Naive thymus-derived CD4-positive, alpha-beta T cell (primary cell): Measurements from ENCODE around the gene FUCA1. TPM values are rescaled to one million over a fixed set of nuclear protein-coding genes. Genes with fewer than 3 reads are reported as not detected.
"Not testable (repeated sequence)": the region's sequence is repeated elsewhere in the genome, so short reads cannot be mapped to it uniquely, and the experiment has no call there.

Source experiments
- ATAC-seq: fragments of 150-1000 bp; cut with Tn5 transposase; 2 replicates; pipeline ENCODE4 v1.10.0; 2021; ENCODE audit warnings: mild to moderate bottlenecking, moderate library complexity
- CTCF ChIA-PET: fragments of 350-600 bp; sonication (Branson Sonifier 250); formaldehyde crosslinking; loops from one replicate; lab custom pipeline; 2021; ENCODE audit warnings: antibody characterized with exemption; lab: Charles Lee
- POLR2A ChIA-PET: fragments of 350-600 bp; sonication (Branson Sonifier 250); formaldehyde crosslinking; loops from one replicate; lab custom pipeline; 2021; ENCODE audit warnings: antibody characterized with exemption, inconsistent platforms; lab: Charles Lee
- DNase-seq, 9 donors: peaks; one replicate each; pipeline versions ENCODE4 v3.0.0 to v3.0.0-alpha.2; 2020 to 2022; ENCODE audit warnings: mixed read lengths in 1 of 9
- H3K27ac ChIP-seq: one replicate; pipeline ENCODE4 v1.7.0; 2013; ENCODE audit warnings: mild to moderate bottlenecking, low read depth, low read length, moderate library complexity
- H3K27me3 ChIP-seq, 2 donors: one replicate each; pipeline ENCODE4 v1.7.0; 2013; ENCODE audit warnings: low read length in 2 of 2, mild to moderate bottlenecking in 2 of 2, moderate library complexity in 2 of 2; ENCODE audit not compliant: control insufficient read depth in 2 of 2, insufficient read depth in 2 of 2
- H3K36me3 ChIP-seq, 3 experiments: 1 replicate in 2 of 3; 2 replicates in 1 of 3; pipeline ENCODE4 v1.7.0; 2013; ENCODE audit warnings: low read length in 3 of 3, mild to moderate bottlenecking in 3 of 3, moderate library complexity in 1 of 3; ENCODE audit not compliant: insufficient read depth in 3 of 3, control insufficient read depth in 2 of 3
- H3K4me1 ChIP-seq, 2 donors: one replicate each; pipeline ENCODE4 v1.7.0; 2013; ENCODE audit warnings: low read length in 2 of 2, mild to moderate bottlenecking in 2 of 2, moderate library complexity in 1 of 2; ENCODE audit not compliant: control insufficient read depth in 2 of 2, insufficient read depth in 2 of 2
- H3K4me3 ChIP-seq: 2 replicates; pipeline ENCODE4 v1.7.0; 2013; ENCODE audit warnings: mild to moderate bottlenecking, low read length
- H3K9me3 ChIP-seq, 3 experiments: 1 replicate in 2 of 3; 2 replicates in 1 of 3; pipeline ENCODE4 v1.7.0; 2013; ENCODE audit warnings: low read length in 3 of 3; ENCODE audit not compliant: control insufficient read depth in 2 of 3
- H3K27ac Mint-ChIP-seq, 9 donors: one replicate each; pipeline ENCODE4 v1.8.0; 2020 to 2022; ENCODE audit warnings: mixed read lengths in 9 of 9, mild to moderate bottlenecking in 8 of 9, moderate library complexity in 5 of 9, inconsistent platforms in 2 of 9
- H3K27me3 Mint-ChIP-seq, 5 donors: one replicate each; pipeline ENCODE4 v1.8.0; 2021 to 2022; ENCODE audit warnings: mixed read lengths in 5 of 5, mild to moderate bottlenecking in 1 of 5
- H3K36me3 Mint-ChIP-seq, 5 donors: one replicate each; pipeline ENCODE4 v1.8.0; 2020 to 2022; ENCODE audit warnings: mixed read lengths in 5 of 5, mild to moderate bottlenecking in 3 of 5, inconsistent platforms in 1 of 5
- H3K4me1 Mint-ChIP-seq, 7 donors: one replicate each; pipeline ENCODE4 v1.8.0; 2020 to 2022; ENCODE audit warnings: mixed read lengths in 7 of 7, mild to moderate bottlenecking in 3 of 7, inconsistent platforms in 1 of 7
- H3K4me3 Mint-ChIP-seq, 10 donors: one replicate each; pipeline ENCODE4 v1.8.0; 2020 to 2022; ENCODE audit warnings: mild to moderate bottlenecking in 10 of 10, mixed read lengths in 10 of 10, moderate library complexity in 6 of 10, inconsistent platforms in 2 of 10
- H3K9me3 Mint-ChIP-seq, 11 donors: one replicate each; pipeline ENCODE4 v1.8.0; 2020 to 2022; ENCODE audit warnings: mixed read lengths in 11 of 11, mild to moderate bottlenecking in 4 of 11, inconsistent platforms in 1 of 11, moderate library complexity in 1 of 11
- intact Hi-C, 2 donors: fragments of 100-400 bp; cut with micrococcal nuclease; formaldehyde crosslinking; loops; one replicate each; pipeline ENCODE4 v1.15.1; 2023
- polyA plus RNA-seq, 2 donors: library from polyadenylated mRNA; unstranded; fragments of 300-500 nt; fragmentation: Illumina TruSeq; gene quantifications; one replicate each; pipeline ENCODE4 v1.2.3, GENCODE V29; 2021
- total RNA-seq, 6 experiments: library from RNA in 5 of 6; stranded (reverse) in 5 of 6; gene quantifications; 1 replicate in 5 of 6; 2 replicates in 1 of 6; pipeline ENCODE4 v1.2.3 and lab custom pipeline; 2021 to 2026

FUCA1 gene
- total and polyA plus RNA-seq, 7 experiments from 2014 or later = 4.9 to 62.7 (median 16.3) TPM

DNA sequence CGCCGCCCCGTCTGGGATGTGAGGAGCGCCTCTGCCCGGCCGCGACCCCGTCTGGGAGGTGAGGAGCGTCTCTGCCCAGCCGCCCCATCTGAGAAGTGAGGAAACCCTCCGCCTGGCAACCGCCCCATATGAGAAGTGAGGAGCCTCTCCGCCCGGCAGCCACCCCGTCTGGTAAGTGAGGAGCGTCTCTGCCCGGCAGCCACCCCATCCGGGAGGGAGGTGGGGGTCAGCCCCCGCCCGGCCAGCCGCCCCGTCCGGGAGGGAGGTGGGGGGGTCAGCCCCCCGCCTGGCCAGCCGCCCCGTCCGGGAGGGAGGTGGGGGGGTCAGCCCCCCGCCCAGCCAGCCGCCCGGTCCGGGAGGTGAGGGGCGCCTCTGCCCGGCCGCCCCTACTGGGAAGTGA, 15.0 kb downstream of the FUCA1 start:
- POLR2A ChIA-PET, CTCF ChIA-PET, intact Hi-C loops, ATAC-seq, H3K4me3 ChIP-seq, H3K4me1 ChIP-seq, H3K27me3 ChIP-seq, H3K4me1 Mint-ChIP-seq, H3K9me3 Mint-ChIP-seq, H3K4me3 Mint-ChIP-seq, H3K27me3 Mint-ChIP-seq, DNase-seq, H3K9me3 ChIP-seq, H3K27ac Mint-ChIP-seq, H3K27ac ChIP-seq: not testable (repeated sequence)
- H3K36me3 Mint-ChIP-seq = peaks cover 11 to 42% (median 26%) of the 10 kb centered on the region in 5 donors
- peaks cover 0 to 32% (median 4%) of the 10 kb centered on the region in 3 experiments for H3K36me3 ChIP-seq

DNA sequence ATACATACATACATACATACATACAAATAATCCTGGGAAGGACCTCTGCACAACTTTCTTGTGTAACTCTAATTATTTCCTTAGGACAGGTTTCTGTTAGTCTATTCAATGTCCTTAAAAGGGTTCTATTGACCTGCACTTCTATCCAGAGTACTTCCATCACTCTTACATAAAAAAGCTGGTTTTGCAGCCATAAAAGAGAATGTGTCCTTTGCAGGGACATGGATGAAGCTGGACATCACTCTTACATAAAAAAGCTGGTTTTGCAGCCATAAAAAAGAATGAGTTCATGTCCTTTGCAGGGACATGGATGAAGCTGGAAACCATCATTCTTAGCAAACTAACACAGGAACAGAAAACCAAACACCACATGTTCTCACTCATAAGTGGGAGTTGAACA, 16.7 kb downstream of the FUCA1 start:
- DNase-seq, H3K4me1 ChIP-seq, H3K4me3 ChIP-seq, intact Hi-C loops, H3K27ac ChIP-seq, H3K4me3 Mint-ChIP-seq, H3K27me3 ChIP-seq, H3K27me3 Mint-ChIP-seq, ATAC-seq, H3K4me1 Mint-ChIP-seq, H3K27ac Mint-ChIP-seq, H3K9me3 ChIP-seq, POLR2A ChIA-PET, CTCF ChIA-PET: not testable (repeated sequence)
- peaks cover 0 to 38% (median 4%) of the 10 kb centered on the region in 3 experiments for H3K36me3 ChIP-seq
- Mint-ChIP-seq H3K9me3 (peaks cover 0 to 16% (median 1%) of the 10 kb centered on the region in 11 donors), H3K36me3 (peaks cover 22 to 48% (median 34%) of the 10 kb centered on the region in 5 donors)

DNA sequence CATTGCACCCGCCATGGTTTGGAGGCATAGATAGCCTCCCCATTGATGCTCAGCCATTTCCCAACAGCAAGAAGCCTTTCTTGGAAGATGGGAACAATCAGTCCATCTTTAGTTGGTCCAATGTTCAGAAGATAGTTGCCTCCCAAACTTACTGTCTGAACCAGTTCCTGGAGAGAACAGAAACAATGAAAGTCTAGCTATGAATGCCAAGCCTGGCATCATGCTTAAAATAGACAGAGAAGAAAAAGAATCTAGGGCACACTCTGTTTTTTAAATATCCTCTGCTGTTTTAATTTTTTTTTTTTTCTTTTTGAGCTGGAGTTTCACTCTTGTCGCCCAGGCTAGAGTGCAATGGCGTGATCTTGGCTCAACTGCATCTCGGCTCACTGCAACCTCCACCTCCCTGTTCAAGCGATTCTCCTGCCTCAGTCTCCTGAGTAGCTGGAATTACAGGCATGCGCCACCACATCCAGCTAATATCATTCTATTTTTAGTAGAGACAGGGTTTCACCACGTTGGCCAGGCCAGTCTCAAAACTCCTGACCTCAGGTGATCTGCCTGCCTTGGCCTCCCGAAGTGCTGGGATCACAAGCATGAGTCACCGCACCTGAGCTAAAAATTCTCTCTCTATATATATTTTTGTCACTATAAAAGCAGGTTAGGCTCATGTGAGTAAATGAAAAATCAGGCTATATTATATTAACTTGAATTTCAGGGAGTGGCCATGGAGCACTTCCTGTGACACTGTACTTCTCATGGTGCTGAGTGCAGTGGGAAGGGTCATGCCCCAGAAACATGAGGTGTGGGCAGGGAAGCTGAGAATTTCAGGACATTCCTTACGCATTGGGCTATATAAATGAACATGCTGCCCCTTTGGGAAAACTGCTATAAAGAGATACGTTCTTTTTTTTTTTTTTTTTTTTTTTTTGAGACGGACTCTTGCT, 19.1 kb downstream of the FUCA1 start:
- peaks cover 23 to 40% (median 32%) of the 10 kb centered on the region in 5 donors for H3K36me3 Mint-ChIP-seq
- H3K4me3 Mint-ChIP-seq = no peak overlapping the region
- H3K27me3 Mint-ChIP-seq = no peaks in the 10 kb centered on the region
- no peak for ATAC-seq
- H3K4me1 Mint-ChIP-seq = peaks cover 0 to 2% (median 0%) of the 10 kb centered on the region in 7 donors
- no peak overlapping the region for H3K27ac Mint-ChIP-seq
- Histone ChIP-seq H3K4me3 (no peak overlapping the region), H3K9me3 (no peaks in the 10 kb centered on the region), H3K36me3 (peaks cover 0 to 34% (median 4%) of the 10 kb centered on the region in 3 experiments), H3K27me3 (no peaks in the 10 kb centered on the region), H3K27ac (no peak overlapping the region), H3K4me1 (no peaks in the 10 kb centered on the region)
- H3K9me3 Mint-ChIP-seq = peaks cover 0 to 16% (median 1%) of the 10 kb centered on the region in 11 donors
- intact Hi-C loops = no loop called here
- ChIA-PET CTCF (interaction anchor here (0.6 kb wide), 1 partner anchor 74 kb away, joined by 5 read pairs; no protein-coding TSS in a partner anchor), POLR2A (interaction anchor here (0.6 kb wide), 1 partner anchor 23 kb away, joined by 3 read pairs; no protein-coding TSS in a partner anchor)
- no peak for DNase-seq

DNA sequence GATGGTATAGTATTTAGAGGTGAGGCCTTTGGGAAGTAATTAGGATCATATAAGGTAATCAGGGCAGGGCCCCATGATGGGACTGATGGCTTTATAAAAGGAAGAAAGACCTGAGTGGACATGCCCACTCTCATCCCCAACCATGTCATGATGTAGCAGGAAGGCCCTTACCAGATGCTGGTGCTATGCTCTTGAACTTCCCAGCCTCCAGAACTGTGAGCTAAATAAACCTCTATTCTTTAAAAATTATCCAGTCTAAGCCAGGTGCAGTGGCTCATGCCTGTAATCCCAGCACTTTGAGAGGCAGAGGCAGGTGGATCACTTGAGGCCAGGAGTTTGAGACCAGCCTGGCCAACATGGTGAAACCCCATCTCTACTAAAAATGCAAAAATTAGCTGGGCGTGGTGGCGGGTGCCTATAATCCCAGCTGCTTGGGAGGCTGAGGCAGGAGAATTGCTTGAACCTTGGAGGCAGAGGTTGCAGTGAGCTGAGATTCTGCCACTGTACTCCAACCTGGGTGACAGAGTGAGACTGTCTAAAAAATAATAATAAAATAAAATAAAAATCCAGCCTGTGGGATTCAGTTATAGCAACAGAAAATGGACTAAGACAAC, 20.5 kb downstream of the FUCA1 start:
- H3K4me3 ChIP-seq, CTCF ChIA-PET, H3K27me3 Mint-ChIP-seq, H3K27me3 ChIP-seq, H3K4me3 Mint-ChIP-seq, H3K27ac Mint-ChIP-seq, H3K4me1 Mint-ChIP-seq, H3K4me1 ChIP-seq, H3K9me3 ChIP-seq, DNase-seq, intact Hi-C loops, ATAC-seq, POLR2A ChIA-PET, H3K27ac ChIP-seq: not testable (repeated sequence)
- Mint-ChIP-seq H3K36me3 (peaks cover 23 to 40% (median 32%) of the 10 kb centered on the region in 5 donors), H3K9me3 (peaks cover 0 to 16% (median 1%) of the 10 kb centered on the region in 11 donors)
- peaks cover 0 to 34% (median 4%) of the 10 kb centered on the region in 3 experiments for H3K36me3 ChIP-seq

DNA sequence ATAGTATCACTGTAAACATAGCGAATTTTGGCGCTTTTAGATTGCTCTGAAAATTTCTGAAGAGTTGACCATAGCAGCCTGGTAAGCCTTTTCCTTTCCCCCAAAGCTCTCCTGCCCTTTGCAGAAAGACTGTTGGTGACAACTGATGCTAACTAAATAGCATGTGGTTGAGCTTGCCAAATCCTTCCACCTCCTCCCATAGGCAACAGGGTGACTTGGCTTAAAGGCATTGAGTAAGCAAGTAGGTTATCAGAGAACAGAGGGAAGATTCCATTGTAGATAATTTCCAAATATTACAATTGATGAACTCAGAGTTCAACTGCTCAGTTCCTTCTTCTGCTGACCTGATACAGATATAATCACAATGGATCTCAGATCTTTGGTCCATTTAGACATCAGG, 22.9 kb downstream of the FUCA1 start:
- Histone ChIP-seq H3K27me3 (no peaks in the 10 kb centered on the region), H3K4me1 (no peaks in the 10 kb centered on the region), H3K36me3 (peaks cover 0 to 34% (median 4%) of the 10 kb centered on the region in 3 experiments), H3K9me3 (no peaks in the 10 kb centered on the region), H3K27ac (no peak overlapping the region), H3K4me3 (no peak overlapping the region)
- peaks cover 0 to 20% (median 0%) of the 10 kb centered on the region in 5 donors for H3K27me3 Mint-ChIP-seq
- peak overlapping the region in 1 of 9 donors; percentile 12 for H3K27ac Mint-ChIP-seq
- intact Hi-C loops = no loop called here
- ChIA-PET CTCF (interaction anchor here (0.7 kb wide), 1 partner anchor 72 kb away, joined by 5 read pairs; no protein-coding TSS in a partner anchor), POLR2A (no interaction called here)
- DNase-seq (no peak), ATAC-seq (no peak)
- H3K4me1 Mint-ChIP-seq = no peaks in the 10 kb centered on the region
- H3K36me3 Mint-ChIP-seq = peaks cover 23 to 37% (median 32%) of the 10 kb centered on the region in 5 donors
- no peak overlapping the region for H3K4me3 Mint-ChIP-seq
- peaks cover 0 to 16% (median 1%) of the 10 kb centered on the region in 11 donors for H3K9me3 Mint-ChIP-seq

DNA sequence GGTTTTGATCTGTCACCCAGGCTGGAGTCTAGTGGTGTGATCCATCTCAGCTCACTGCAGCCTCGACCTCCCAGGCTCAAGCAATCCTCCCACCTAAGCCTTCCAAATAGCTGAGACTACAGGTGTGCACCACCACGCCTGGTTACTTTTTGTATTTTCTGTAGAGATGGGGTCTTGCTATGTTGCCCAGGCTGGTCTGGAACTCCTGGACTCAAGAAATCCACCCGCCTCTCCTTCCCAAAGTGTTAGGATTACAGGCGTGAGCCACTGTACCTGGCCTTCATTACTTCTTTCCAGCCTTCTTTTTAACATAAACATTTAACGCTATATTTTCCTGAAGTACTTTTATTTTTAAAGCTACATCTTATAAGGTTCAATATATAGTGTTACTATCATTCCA, 24.4 kb downstream of the FUCA1 start:
- Mint-ChIP-seq H3K4me3 (no peak overlapping the region), H3K27me3 (peaks cover 0 to 20% (median 0%) of the 10 kb centered on the region in 5 donors), H3K36me3 (peaks cover 22 to 31% (median 27%) of the 10 kb centered on the region in 5 donors), H3K27ac (no peak overlapping the region), H3K9me3 (peaks cover 0 to 16% (median 1%) of the 10 kb centered on the region in 11 donors), H3K4me1 (peaks cover 0 to under 1% (median under 1%) of the 10 kb centered on the region in 7 donors)
- intact Hi-C loops = loop anchor here in 1 of 2 donors (1.0 kb wide), 1 partner anchor 23 kb away; no protein-coding TSS in a partner anchor
- ATAC-seq (no peak), DNase-seq (no peak)
- H3K4me1 ChIP-seq = no peaks in the 10 kb centered on the region
- ChIA-PET CTCF (interaction anchor here (0.7 kb wide), 1 partner anchor 106 kb away, joined by 5 read pairs; no protein-coding TSS in a partner anchor), POLR2A (no interaction called here)
- H3K9me3 ChIP-seq = no peaks in the 10 kb centered on the region
- H3K27me3 ChIP-seq = no peaks in the 10 kb centered on the region
- no peak overlapping the region for H3K4me3 ChIP-seq
- no peak overlapping the region for H3K27ac ChIP-seq
- H3K36me3 ChIP-seq = peaks cover 0 to 31% (median 2%) of the 10 kb centered on the region in 3 experiments
